DND-41 (cell line): ENCODE measurements around the gene DALRD3.

Experiments
- EZH2 ChIP-seq: IDR thresholded peaks from 3 replicates; pipeline ENCODE4 v1.6.1; 2012; ENCODE audit warnings: borderline replicate concordance, low read depth, mild to moderate bottlenecking, moderate library complexity, low read length, inconsistent platforms; ENCODE audit not compliant: severe bottlenecking
- TF ChIP-seq, protein P1 (sequence below): IDR thresholded peaks from 2 replicates; pipeline ENCODE4 v1.5.1; 2012; ENCODE audit warnings: borderline replicate concordance, low read length, moderate library complexity, mild to moderate bottlenecking; ENCODE audit not compliant: poor library complexity, severe bottlenecking; ENCODE audit errors: extremely low read depth

DNA sequence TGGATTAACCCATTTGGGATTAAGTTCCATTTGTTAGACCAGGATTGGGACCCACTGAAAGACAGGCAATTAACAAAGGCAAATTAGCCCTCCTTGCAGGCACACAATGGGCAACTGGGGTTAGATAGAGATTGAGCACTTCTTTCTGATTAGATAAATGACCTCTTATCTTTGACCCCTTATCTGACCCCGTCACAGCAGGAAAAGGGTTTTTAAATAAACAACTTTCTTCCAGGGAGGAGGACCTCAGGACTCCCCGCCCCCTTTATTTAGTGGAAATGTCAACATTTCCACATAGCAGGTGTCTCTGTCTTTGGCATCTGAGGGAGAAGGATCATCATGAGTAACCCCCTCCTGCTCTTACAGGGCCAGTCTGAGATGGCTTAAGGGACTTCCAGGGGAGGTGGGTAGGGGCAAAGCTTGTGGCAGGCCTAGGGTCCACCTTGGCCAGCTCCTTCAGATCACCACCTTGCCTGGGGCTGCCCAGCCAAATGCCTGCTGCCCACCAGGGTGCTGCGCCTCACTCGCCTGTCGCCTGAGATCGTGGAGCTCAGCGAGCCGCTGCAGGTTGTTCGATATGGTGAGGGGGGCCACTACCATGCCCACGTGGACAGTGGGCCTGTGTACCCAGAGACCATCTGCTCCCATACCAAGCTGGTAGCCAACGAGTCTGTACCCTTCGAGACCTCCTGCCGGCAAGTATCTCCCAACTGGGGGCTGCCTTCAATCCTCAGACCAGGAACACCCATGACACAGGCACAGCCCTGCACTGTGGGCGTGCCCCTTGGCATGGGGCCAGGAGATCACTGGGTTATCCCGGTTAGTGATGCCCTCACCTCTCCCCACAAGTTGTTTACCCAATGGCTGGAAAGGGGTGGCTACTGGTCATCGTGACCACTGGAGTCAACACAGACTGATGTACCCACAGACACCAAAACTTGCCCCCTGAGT lies 13.8 kb downstream of the DALRD3 start:
- TF ChIP-seq, protein P1, sequence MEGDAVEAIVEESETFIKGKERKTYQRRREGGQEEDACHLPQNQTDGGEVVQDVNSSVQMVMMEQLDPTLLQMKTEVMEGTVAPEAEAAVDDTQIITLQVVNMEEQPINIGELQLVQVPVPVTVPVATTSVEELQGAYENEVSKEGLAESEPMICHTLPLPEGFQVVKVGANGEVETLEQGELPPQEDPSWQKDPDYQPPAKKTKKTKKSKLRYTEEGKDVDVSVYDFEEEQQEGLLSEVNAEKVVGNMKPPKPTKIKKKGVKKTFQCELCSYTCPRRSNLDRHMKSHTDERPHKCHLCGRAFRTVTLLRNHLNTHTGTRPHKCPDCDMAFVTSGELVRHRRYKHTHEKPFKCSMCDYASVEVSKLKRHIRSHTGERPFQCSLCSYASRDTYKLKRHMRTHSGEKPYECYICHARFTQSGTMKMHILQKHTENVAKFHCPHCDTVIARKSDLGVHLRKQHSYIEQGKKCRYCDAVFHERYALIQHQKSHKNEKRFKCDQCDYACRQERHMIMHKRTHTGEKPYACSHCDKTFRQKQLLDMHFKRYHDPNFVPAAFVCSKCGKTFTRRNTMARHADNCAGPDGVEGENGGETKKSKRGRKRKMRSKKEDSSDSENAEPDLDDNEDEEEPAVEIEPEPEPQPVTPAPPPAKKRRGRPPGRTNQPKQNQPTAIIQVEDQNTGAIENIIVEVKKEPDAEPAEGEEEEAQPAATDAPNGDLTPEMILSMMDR = no peak
- TF ChIP-seq EZH2 = no peak
